GM18870 (cell line): ENCODE measurements around the gene MGAT4A.

Source experiments
- ATAC-seq: cut with Tn5 transposase; IDR thresholded peaks from one replicate; pipeline ENCODE4 v1.9.1; 2021; ENCODE audit warnings: moderate library complexity; ENCODE audit not compliant: unreplicated experiment

MGAT4A gene

DNA sequence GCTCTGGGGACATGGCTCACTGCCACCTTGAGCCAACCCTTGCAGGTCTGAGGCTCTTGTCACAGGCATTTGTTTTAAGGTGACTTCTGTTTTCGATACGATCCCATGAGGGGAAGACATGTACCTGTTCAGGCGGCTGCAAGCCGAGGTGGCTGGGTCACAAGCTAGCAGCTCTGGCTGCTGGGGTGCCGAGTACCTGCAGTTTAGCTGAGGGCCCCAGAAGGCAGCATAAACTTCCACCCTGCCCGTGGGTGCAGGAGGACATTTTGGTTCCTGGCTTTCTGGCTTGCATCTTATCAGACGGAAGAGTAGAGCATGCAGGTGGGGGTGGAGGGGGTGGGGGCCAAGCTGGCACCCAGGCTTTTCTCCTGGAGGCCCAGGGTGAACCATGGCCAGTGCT, 151.0 kb downstream of the MGAT4A start:
- ATAC-seq, result no peak

DNA sequence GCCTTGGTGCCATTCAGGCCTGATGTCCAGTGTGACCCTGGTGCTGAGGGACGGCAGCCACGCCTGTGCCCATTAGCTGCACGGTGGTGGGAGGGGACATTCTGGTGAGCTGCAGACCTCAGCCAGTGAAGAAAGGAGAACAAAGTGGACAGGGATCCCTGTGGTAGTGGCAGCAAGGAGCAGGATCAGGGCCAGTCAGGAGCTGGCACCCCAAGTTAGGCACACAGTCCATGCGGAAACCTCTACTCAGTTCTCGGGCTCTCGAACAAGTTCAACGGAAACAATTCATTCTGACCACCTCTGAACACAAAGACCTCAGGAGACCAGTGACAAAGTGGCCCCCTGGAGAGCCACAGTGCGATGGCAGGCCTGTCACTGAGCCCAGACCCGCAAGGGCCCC, 152.7 kb downstream of the MGAT4A start:
- no peak for ATAC-seq

DNA sequence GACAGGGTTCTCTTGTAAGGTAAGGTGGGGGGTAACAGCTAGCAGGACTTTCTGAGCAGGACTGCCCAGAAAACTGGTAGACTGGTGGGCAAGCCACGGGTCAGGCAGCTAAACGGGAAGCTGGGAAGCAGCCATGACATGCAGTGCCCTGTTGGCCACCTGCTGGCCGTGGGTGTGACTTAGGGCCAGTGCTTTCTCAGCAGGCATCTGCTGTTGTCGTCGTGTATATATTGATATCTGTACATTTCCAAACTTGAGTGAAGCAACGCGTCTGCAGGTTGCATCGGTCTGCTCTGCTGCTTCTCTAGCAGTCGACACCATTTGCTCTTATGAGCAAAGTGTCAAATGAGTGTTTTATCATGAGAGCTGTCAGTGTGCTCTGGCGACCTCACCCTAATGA, 153.6 kb downstream of the MGAT4A start:
- no peak for ATAC-seq

DNA sequence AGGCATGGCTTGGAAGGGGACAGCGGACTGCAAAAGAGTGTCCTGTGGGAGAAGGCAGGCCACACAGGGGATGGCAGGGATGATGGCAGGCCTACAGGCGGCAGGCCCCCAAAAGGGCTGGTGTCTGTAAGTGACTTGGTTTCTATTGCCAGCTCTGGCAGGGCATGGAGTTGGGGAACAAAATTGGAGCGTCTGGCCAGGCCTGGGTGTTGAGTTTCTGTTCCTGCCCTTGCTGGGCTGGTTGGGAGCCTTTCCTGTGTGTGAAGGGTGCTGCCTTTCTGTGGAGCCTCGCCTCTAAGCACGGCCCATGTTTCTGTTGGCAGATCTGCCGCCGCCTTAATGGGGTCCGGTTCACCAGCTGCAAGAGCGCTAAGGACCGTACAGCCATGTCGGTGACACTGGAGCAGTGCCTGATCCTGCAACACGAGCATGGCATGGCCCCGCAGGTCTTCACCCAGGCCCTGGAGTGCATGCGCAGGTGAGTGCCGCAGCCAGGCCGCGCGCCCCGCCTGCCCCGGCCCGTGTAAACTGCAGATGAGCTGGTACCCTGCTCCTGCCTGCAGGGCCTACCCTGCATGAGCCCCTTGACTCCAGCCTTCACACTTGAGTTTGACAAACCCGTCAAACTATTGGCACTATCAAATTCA, 154.1 kb downstream of the MGAT4A start:
- no peak for ATAC-seq

DNA sequence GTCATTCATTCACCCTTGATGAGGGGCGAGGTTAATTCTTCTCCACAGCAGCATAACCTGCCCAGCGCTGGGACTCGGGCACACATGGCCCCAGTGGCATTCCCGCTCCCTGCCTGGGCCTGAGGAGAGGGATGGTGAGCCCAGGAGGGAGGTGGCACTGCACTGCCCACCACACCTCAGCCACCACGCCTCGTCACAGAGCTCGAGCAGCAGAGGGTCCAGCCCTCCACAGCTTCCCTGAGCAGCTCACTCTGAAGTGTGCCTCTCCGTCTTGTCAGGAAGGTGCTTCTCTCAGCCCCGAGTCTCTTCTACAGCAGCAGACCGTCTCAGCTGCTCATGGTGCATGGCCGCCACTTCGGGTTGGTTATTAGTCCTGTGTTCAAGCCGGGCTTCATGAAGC, 157.5 kb downstream of the MGAT4A start:
- no peak for ATAC-seq

DNA sequence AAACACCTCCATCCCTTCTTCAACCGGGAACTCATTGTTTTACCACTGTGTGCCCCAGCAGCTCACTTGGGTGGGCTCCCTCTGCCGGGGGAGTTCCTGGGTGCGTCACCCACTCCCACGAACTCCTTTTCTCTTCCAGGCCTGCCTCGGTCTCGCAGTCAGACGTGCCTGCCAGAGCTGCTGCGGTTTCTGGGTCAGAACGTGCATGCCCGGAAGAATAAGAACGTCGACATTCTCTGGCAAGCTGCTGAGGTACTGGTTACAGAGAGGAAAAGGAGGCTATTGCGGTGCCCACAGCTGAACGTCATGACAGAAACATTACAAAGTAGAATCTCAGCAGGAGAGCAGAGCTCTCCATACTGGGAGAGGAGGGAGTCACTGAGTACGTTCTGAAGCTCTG, 158.3 kb downstream of the MGAT4A start:
- ATAC-seq, result no peak

DNA sequence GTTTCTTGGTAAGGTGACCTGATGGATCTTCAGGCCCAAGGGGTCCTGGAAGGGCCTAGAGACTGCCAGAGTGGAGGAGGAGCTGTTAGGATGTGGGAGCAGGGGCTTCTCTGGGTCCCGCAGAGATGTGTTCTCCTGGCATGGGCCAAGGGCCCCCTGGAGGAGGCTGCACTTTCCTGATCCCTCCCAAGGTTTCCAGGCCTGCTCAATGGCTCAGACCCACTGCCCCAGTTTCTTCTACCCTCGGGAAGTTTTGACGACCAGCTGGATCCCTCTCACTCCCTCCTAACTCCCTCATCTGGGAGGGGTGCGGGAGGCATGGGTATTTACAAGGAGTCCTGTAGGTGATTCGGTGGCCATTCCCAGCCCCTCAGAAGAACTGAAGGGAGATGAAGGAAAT, 158.7 kb downstream of the MGAT4A start:
- ATAC-seq, result no peak

DNA sequence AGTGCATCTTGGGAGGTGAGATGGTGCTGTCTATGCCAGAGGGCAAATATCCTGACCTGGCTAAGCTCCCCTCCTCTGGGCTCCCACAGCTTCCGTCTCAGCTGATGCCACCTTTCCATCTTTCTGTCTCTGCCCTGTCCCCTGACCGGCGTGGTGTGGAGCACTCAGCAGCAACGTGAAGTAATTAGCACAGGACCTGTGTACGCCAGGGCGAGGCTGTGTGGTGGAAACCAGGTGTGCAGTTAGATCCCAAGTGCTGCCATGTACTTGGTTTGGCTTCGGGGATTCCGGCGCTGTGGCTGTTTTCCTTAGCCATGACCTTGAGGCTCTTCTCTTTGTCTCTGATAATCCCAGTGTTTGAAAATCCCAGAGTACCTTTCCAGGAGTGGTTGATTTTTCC, 159.1 kb downstream of the MGAT4A start:
- no peak for ATAC-seq

DNA sequence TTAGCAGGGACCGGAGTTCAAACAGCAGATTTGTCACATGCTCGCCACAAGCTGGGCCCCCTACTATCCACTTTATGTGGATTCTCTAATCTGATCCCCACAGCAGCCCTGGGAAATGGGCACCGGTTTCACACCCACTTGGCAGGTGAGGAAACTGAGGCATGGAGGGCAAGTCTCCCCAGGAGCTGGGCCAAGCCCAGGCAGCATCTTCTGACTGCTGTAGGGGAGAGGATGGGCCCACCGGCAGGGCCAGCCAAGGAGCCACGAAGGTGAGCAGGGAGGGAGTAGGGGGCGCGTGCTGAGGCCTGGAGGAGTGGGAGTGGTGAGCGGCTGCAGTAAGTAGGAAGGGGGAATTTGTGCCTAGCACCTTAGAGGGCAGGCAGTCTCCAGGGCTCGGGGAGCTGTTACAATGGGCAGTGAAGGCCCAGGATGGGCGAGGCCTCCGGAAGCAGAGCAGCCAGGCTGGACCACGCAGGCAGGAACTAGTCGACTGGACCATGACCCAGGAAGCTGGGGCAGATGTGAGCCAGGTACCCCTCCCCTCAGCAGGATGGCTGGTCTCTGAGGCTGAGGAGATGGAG, 159.7 kb downstream of the MGAT4A start:
- no peak for ATAC-seq

DNA sequence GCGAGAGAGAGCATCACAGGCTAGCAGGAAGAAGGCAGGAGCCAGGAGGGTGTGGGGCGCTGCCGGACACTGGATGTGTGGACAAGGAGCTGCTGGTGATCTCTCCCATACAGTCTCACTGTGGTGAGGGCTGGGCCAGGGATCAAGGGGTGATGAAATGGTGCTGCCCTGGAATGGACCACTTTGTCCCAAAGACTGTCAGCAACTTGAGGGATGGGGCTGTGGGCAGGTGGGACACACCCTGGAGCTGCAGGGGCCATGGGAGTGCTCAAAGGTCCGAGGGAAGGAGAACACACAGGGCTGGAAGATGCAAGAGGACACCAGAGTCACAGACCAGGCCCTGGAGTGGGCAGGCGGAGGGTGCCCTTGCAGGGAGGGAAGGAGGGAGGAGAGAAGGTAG, 160.6 kb downstream of the MGAT4A start:
- ATAC-seq, result no peak

DNA sequence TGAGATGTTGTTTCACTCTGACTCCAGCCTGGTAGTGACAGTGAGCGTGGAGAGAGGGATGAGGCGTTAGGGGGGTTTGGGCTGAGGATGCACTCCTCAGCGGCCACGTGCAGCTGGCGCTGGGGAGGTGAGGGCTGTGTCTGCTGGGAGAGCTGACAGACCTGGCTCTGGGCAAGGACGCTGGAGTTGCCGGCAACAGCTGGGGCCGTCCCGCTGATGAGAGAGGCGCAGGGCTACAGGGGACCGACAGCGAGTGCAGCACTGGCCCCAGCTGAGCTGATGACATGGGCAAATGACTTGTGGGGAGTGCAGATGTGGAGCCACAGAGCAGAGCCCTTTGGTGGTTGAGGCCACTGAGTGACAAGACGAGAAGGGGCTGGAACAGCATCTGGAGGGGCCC, 161.0 kb downstream of the MGAT4A start:
- no peak for ATAC-seq

DNA sequence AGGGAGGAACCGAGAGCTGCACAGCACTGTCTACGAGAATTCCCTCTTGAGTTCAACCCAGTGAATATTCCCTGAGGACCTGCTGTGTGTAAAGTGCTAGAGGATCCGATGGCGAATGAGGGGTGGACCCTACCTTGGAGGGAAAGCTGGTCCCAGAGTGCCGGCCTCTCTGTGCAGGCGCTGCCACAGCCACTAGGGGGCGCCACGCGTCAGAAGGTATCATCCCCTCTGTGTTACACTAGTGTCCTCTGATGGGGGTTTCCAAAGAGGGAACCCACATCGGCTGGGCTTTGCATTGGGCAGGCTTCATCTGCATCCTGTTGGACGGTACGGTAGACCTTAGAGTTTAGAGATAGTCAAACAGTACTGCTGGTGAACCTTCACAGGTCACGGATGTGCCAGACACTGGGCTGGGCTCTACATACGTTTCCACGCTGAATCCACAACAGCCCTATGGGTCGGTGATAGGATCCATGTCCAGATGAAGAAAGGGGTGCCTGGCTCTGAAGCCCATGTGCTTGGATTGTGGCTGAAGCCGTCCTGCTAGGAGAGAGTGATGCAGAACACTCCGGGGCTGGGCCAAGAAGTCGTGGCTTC, 161.6 kb downstream of the MGAT4A start:
- no peak for ATAC-seq
